GM23338 (cell line): Measurements from ENCODE around the gene PLPP4. TPM values are rescaled to one million over a fixed set of nuclear protein-coding genes. Genes with fewer than 3 reads are reported as not detected.
A peak's percentile ranks its signal among the peaks of the same experiment; 100 is the strongest.

ENCODE experiments used
- ATAC-seq: fragments of 200-7000 bp; cut with Tn5 transposase; 3 replicates; pipeline ENCODE4 v1.9.1; 2020
- DNase-seq: peaks from one replicate; pipeline ENCODE4 v3.0.0-alpha.2; 2015; ENCODE audit warnings: low spot score
- H2AFZ ChIP-seq: fragments of 200-600 bp; sonication (generic); 2 replicates; pipeline ENCODE4 v1.8.0; 2016; ENCODE audit warnings: antibody characterized with exemption, mild to moderate bottlenecking, moderate library complexity
- H3F3A ChIP-seq: fragments of 200-600 bp; sonication (generic); replicated peaks from 2 replicates; pipeline ENCODE4 v1.8.0; 2017; ENCODE audit warnings: antibody characterized with exemption, mixed run types, low read depth
- H3K27ac ChIP-seq: fragments of 200-600 bp; sonication (generic); 2 replicates; pipeline ENCODE4 v1.6.1; 2016; ENCODE audit warnings: low read depth
- H3K27me3 ChIP-seq: fragments of 200-600 bp; sonication (generic); 2 replicates; pipeline ENCODE4 v1.8.0; 2016; ENCODE audit warnings: mild to moderate bottlenecking, mixed run types, moderate library complexity; ENCODE audit not compliant: insufficient read depth
- H3K36me3 ChIP-seq: fragments of 200-600 bp; sonication (generic); 2 replicates; pipeline ENCODE4 v1.8.0; 2016; ENCODE audit warnings: mild to moderate bottlenecking; ENCODE audit not compliant: insufficient read depth
- H3K4me1 ChIP-seq: fragments of 200-600 bp; sonication (generic); 2 replicates; pipeline ENCODE4 v1.8.0; 2016; ENCODE audit warnings: mild to moderate bottlenecking, moderate library complexity; ENCODE audit not compliant: insufficient read depth
- H3K4me2 ChIP-seq: fragments of 200-600 bp; sonication (generic); 2 replicates; pipeline ENCODE4 v1.7.1; 2017; ENCODE audit warnings: mixed run types
- H3K4me3 ChIP-seq: fragments of 200-600 bp; sonication (generic); 2 replicates; pipeline ENCODE4 v1.6.1; 2016; ENCODE audit warnings: mixed run types
- H3K79me2 ChIP-seq: fragments of 200-600 bp; sonication (generic); replicated peaks from 2 replicates; pipeline ENCODE4 v1.8.0; 2017; ENCODE audit warnings: mild to moderate bottlenecking; ENCODE audit not compliant: insufficient read depth
- H3K9me2 ChIP-seq: fragments of 200-600 bp; sonication (generic); 2 replicates; pipeline ENCODE4 v1.8.0; 2017; ENCODE audit not compliant: insufficient read depth
- H4K20me1 ChIP-seq: fragments of 200-600 bp; sonication (generic); replicated peaks from 2 replicates; pipeline ENCODE4 v1.8.0; 2017; ENCODE audit warnings: mild to moderate bottlenecking; ENCODE audit not compliant: insufficient read depth
- H3K27ac Mint-ChIP-seq: 2 replicates; pipeline ENCODE4 v1.8.0; 2020; ENCODE audit warnings: inconsistent platforms, mild to moderate bottlenecking, moderate library complexity, mixed read lengths
- H3K27me3 Mint-ChIP-seq: 3 replicates; pipeline ENCODE4 v1.8.0; 2022; ENCODE audit warnings: low read depth, mild to moderate bottlenecking, moderate library complexity, mixed read lengths, inconsistent platforms; ENCODE audit not compliant: insufficient read depth, poor library complexity
- H3K36me3 Mint-ChIP-seq: 3 replicates; pipeline ENCODE4 v1.8.0; 2021; ENCODE audit warnings: low read depth, mild to moderate bottlenecking, inconsistent platforms, moderate library complexity, mixed read lengths
- H3K4me1 Mint-ChIP-seq: 3 replicates; pipeline ENCODE4 v1.8.0; 2020; ENCODE audit warnings: mild to moderate bottlenecking, inconsistent platforms, mixed read lengths
- H3K4me3 Mint-ChIP-seq: 3 replicates; pipeline ENCODE4 v1.8.0; 2021; ENCODE audit warnings: moderate library complexity, mild to moderate bottlenecking, inconsistent platforms, mixed read lengths
- H3K9me3 Mint-ChIP-seq: 3 replicates; pipeline ENCODE4 v1.8.0; 2020; ENCODE audit warnings: moderate library complexity, mild to moderate bottlenecking, inconsistent platforms, mixed read lengths
- CTCF ChIP-seq, 2 experiments: fragments of 200-600 bp in 1 of 2; sonication (generic) in 1 of 2; conservative IDR thresholded peaks; 2 replicates each; pipeline versions ENCODE4 v1.5.1 to v1.6.1; 2016 to 2017; ENCODE audit warnings: antibody characterized with exemption in 2 of 2, low read depth in 2 of 2, mild to moderate bottlenecking in 2 of 2, moderate library complexity in 1 of 2
- ETS1 ChIP-seq: IDR thresholded peaks from 2 replicates; pipeline ENCODE4 v1.6.1; 2016; ENCODE audit warnings: antibody characterized with exemption
- EZH2 ChIP-seq: fragments of 200-600 bp; sonication (generic); IDR thresholded peaks from one replicate; pipeline ENCODE4 v1.8.0; 2017; ENCODE audit warnings: antibody characterized with exemption, mild to moderate bottlenecking, low read depth; ENCODE audit not compliant: unreplicated experiment
- EZH2phosphoT487 ChIP-seq: fragments of 200-600 bp; sonication (generic); IDR thresholded peaks from one replicate; pipeline ENCODE4 v1.8.1; 2018; ENCODE audit warnings: antibody characterized with exemption; ENCODE audit not compliant: unreplicated experiment
- JUNB ChIP-seq: IDR thresholded peaks from one replicate; pipeline ENCODE4 v1.6.1; 2016; ENCODE audit warnings: antibody characterized with exemption; ENCODE audit not compliant: unreplicated experiment
- NANOG ChIP-seq: IDR thresholded peaks from 2 replicates; pipeline ENCODE4 v1.6.1; 2016; ENCODE audit warnings: antibody characterized with exemption, borderline replicate concordance
- STAT1 ChIP-seq: IDR thresholded peaks from one replicate; pipeline ENCODE4 v1.6.1; 2016; ENCODE audit warnings: antibody characterized with exemption; ENCODE audit not compliant: unreplicated experiment
- ZNF331 ChIP-seq: fragments of 250-450 bp; sonication (Bioruptor Pico); IDR thresholded peaks from 2 replicates; pipeline ENCODE4 v1.5.0; 2020; ENCODE audit warnings: low read depth, mild to moderate bottlenecking, moderate library complexity
- ZNF462 ChIP-seq: fragments of 250-450 bp; sonication (Bioruptor Pico); IDR thresholded peaks from 2 replicates; pipeline ENCODE4 v1.5.0; 2020; ENCODE audit warnings: mild to moderate bottlenecking, moderate library complexity
- polyA plus RNA-seq: library from polyadenylated mRNA; unstranded; fragments of >200 nt; fragmentation: Nextera tagmentation; extraction: Ambion mirVana; gene quantifications from 2 replicates; pipeline ENCODE4 v1.2.1, GENCODE V29; 2016
- total RNA-seq: library from RNA; depleted of rRNA; stranded (reverse); fragments of >200 nt; shearing (Covaris generic); gene quantifications from 2 replicates; pipeline ENCODE4 v1.2.3, GENCODE V29; 2014

The PLPP4 gene
- total and polyA plus RNA-seq, 2 experiments from 2014 or later = 0.24 to 0.31 TPM

- no peak overlapping the region for H2AFZ ChIP-seq
- Mint-ChIP-seq H3K27ac (no peak overlapping the region), H3K9me3 (no peaks in the 10 kb centered on the region), H3K4me1 (peaks cover 7% of the 10 kb centered on the region), H3K27me3 (peaks cover 3% of the 10 kb centered on the region), H3K4me3 (no peak overlapping the region), H3K36me3 (no peaks in the 10 kb centered on the region)
- H3K4me1 ChIP-seq = no peaks in the 10 kb centered on the region
- DNase-seq = peak; percentile 5
- H3K36me3 ChIP-seq = no peaks in the 10 kb centered on the region
- H3K4me3 ChIP-seq = no peak overlapping the region
- peak; percentile 62 for ATAC-seq
- H3K27ac ChIP-seq = no peak overlapping the region
- no peaks in the 10 kb centered on the region for H4K20me1 ChIP-seq
- H3K4me2 ChIP-seq = no peak overlapping the region
- H3K27me3 ChIP-seq = no peaks in the 10 kb centered on the region
- H3K9me2 ChIP-seq = peaks cover 3% of the 10 kb centered on the region; the same call in 1 of the 2 replicates
- H3K79me2 ChIP-seq = no peaks in the 10 kb centered on the region
- TF ChIP-seq NANOG (no peak), ETS1 (no peak), EZH2 (no peak), ZNF462 (CRISPR knock-in tag) (no peak)
- no peaks in the 10 kb centered on the region for H3F3A ChIP-seq
Observed at GRCh38 chr10:120490288-120490687, 33.3 kb downstream of the PLPP4 start.

GRCh38 chr10:120492346-120492745 lies 35.3 kb downstream of the PLPP4 start:
- H2AFZ ChIP-seq = no peak overlapping the region
- H3K27me3 Mint-ChIP-seq = peaks cover 3% of the 10 kb centered on the region
- TF ChIP-seq EZH2 (no peak), CTCF (conservative IDR thresholded peaks at IDR 0.05; ENCODE audit: low read depth in 2 of 2) (no peak), STAT1 (no peak), JUNB (no peak), ZNF331 (CRISPR knock-in tag) (no peak), EZH2phosphoT487 (no peak)

More at GRCh38 chr10:120492346-120492745, 35.3 kb downstream of the PLPP4 start:
- H3K36me3 ChIP-seq = no peaks in the 10 kb centered on the region
- H3K27ac ChIP-seq = no peak overlapping the region
- H3K27me3 ChIP-seq = no peaks in the 10 kb centered on the region
- peaks cover 7% of the 10 kb centered on the region for H3K4me1 Mint-ChIP-seq
- no peaks in the 10 kb centered on the region for H3K79me2 ChIP-seq
- no peak overlapping the region for H3K27ac Mint-ChIP-seq
- no peaks in the 10 kb centered on the region for H3K36me3 Mint-ChIP-seq
- H3K4me3 ChIP-seq = no peak overlapping the region
- no peaks in the 10 kb centered on the region for H3K4me1 ChIP-seq
- H3K9me2 ChIP-seq = peaks cover 3% of the 10 kb centered on the region; the same call in 1 of the 2 replicates
- no peaks in the 10 kb centered on the region for H3K9me3 Mint-ChIP-seq
- no peak overlapping the region for H3K4me3 Mint-ChIP-seq
- DNase-seq (no peak), ATAC-seq (no peak)
- H3K4me2 ChIP-seq = no peak overlapping the region
- H4K20me1 ChIP-seq = no peaks in the 10 kb centered on the region
- H3F3A ChIP-seq = no peaks in the 10 kb centered on the region
